Coronary artery (tissue), 2 donors: ENCODE data around the gene SEMA3B.

Experiments
- DNase-seq: peaks from one replicate; pipeline ENCODE4 v3.0.0-alpha.2; 2017; ENCODE audit warnings: low spot score
- H3K27ac ChIP-seq, 2 donors: fragments of 200-600 bp; sonication (generic); one replicate each; pipeline ENCODE4 v1.5.1; 2016 to 2019
- H3K4me3 ChIP-seq: fragments of 200-600 bp; sonication (generic); 2 replicates; pipeline ENCODE4 v1.5.1; 2016; ENCODE audit warnings: mild to moderate bottlenecking, moderate library complexity
- TF ChIP-seq, protein P1 (sequence below): fragments of 200-600 bp; sonication (generic); IDR thresholded peaks from one replicate; pipeline ENCODE4 v1.5.1; 2019; ENCODE audit warnings: antibody characterized with exemption

The SEMA3B gene

DNA sequence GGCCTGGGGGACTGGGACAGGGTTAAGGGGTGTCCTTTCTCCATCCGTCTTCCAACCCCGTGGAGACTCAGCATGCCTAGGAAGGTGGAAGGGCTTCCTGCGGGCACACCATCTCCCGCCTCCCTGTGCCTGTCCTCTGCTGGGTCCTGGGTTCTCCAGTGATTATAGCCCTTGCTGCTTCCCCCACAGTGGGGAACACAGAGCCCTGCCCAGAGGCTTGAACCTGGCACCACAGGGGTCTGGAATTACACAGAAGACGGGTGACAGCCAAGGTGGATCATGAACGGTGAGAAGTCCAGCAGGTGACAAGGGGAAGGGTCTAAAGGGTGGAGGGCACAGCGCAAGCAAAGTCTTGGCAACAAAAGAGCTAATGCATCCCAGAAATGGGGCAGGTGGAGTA is 6.2 kb upstream of the SEMA3B start:
- TF ChIP-seq, protein P1, sequence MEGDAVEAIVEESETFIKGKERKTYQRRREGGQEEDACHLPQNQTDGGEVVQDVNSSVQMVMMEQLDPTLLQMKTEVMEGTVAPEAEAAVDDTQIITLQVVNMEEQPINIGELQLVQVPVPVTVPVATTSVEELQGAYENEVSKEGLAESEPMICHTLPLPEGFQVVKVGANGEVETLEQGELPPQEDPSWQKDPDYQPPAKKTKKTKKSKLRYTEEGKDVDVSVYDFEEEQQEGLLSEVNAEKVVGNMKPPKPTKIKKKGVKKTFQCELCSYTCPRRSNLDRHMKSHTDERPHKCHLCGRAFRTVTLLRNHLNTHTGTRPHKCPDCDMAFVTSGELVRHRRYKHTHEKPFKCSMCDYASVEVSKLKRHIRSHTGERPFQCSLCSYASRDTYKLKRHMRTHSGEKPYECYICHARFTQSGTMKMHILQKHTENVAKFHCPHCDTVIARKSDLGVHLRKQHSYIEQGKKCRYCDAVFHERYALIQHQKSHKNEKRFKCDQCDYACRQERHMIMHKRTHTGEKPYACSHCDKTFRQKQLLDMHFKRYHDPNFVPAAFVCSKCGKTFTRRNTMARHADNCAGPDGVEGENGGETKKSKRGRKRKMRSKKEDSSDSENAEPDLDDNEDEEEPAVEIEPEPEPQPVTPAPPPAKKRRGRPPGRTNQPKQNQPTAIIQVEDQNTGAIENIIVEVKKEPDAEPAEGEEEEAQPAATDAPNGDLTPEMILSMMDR: no peak
- Histone ChIP-seq H3K4me3 (no peak overlapping the region), H3K27ac (peak overlapping the region; percentile 97 to 99)
- DNase-seq: no peak

- peak overlapping the region; percentile 41 for H3K4me3 ChIP-seq
- DNase-seq: no peak
- peak overlapping the region; percentile 97 to 99 for H3K27ac ChIP-seq
- TF ChIP-seq, protein P1: no peak
Measured at GRCh38 chr3:50263478-50264382, 5.2 kb upstream of the SEMA3B start.

GRCh38 chr3:50264383-50264963 is 4.5 kb upstream of the SEMA3B start:
- TF ChIP-seq, protein P1: no peak
- peak overlapping the region; percentile 41 for H3K4me3 ChIP-seq
- peak; percentile 96 for DNase-seq
- peak overlapping the region; percentile 97 to 99 for H3K27ac ChIP-seq

DNA sequence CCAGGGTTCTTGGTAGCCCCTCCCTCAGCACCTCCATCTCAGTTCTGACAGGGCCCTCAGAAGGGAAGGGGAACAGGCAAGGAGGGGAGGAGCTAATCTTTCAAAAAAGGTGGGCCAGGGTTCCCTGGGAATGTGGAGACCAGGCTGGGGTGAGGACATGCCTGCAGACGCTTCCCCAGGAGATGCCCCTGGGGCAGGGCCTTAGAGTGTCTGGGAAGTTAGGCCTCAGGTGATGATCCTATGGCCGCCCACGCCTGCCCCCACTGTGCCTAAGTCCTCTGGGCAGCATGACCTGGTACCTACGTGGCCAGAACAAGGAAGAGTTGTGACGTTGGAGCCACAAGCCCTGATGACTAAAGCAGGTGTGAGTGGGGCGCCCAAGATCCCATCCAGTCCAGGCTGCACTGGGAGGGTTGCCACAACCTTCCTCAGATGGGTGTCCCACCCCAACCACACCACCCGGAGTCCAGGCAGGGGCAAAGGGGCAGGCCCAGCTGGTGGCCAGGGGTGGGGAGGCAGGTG is 3.9 kb upstream of the SEMA3B start:
- H3K4me3 ChIP-seq: peak overlapping the region; percentile 26
- no peak for DNase-seq
- H3K27ac ChIP-seq: peak overlapping the region; percentile 97 to 99
- TF ChIP-seq, protein P1: no peak

- no peak for DNase-seq
- H3K4me3 ChIP-seq: no peak overlapping the region
- H3K27ac ChIP-seq: peak overlapping the region; percentile 97 to 99
- TF ChIP-seq, protein P1: no peak
Measured at GRCh38 chr3:50265571-50265970, 3.4 kb upstream of the SEMA3B start.

DNA sequence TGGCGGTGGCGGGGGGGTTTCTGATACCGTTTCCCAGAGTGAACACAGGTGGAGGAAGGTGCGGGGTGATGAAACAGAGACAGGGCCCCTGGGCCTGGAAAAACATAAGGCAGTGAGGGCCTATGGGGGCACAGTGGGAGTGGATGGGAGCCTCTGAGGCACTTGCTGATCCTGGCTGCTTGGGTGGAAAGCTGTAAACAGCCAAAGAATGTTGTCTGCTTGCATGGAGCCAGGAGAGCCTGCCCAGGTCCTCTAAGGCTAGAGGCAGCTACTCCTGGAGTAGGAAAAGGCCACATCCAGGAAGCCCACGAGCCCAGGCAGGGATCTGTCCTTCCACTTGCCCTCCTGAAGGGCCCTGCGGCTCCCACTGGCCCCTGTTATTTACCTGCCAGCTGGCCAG is 2.9 kb upstream of the SEMA3B start:
- Histone ChIP-seq H3K27ac (peak overlapping the region; percentile 97 to 99), H3K4me3 (peak overlapping the region; percentile 74)
- TF ChIP-seq, protein P1: no peak
- no peak for DNase-seq
